ENCODE results near the gene TENM3. TPM values are rescaled to one million over a fixed set of nuclear protein-coding genes. Genes with fewer than 3 reads are reported as not detected.

TENM3 gene
- polyA plus RNA-seq, 1 of the 3 experiments (the other 2 are of a cell fraction): 10.4 TPM

GRCh38 chr4:182202650-182203049 is 40.6 kb upstream of the TENM3 start:
- Histone ChIP-seq H3K9me3 (no peaks in the 10 kb centered on the region), H3F3A (replicated peaks; ENCODE audit: insufficient read depth) (no peaks in the 10 kb centered on the region), H3K27ac (ENCODE audit: low read depth in 2 of 2, low read length in 1 of 2) (no peak overlapping the region), H3K9me2 (no peaks in the 10 kb centered on the region), H3K9ac (no peak overlapping the region), H3K4me2 (no peak overlapping the region), H3K27me3 (ENCODE audit: insufficient read depth) (no peaks in the 10 kb centered on the region), H3K4me1 (ENCODE audit: control insufficient read depth in 1 of 2, insufficient read depth in 2 of 2, low read depth in 1 of 2, low read length in 1 of 2) (0 out of 4 replicates have a peak, but pooled peaks cover 0 to 3% of the 10 kb centered on the region in 2 experiments), H3K79me2 (ENCODE audit: insufficient read depth) (no peaks in the 10 kb centered on the region), H4K20me1 (ENCODE audit: insufficient read depth) (no peaks in the 10 kb centered on the region), H3K36me3 (replicated peaks in 1 of 2; ENCODE audit: control insufficient read depth in 1 of 2, insufficient read depth in 2 of 2, low read length in 1 of 2) (no peaks in the 10 kb centered on the region), H3K4me3 (ENCODE audit: low read depth in 2 of 2, low read length in 1 of 2) (no peak overlapping the region), H2AFZ (ENCODE audit: low read depth) (no peak overlapping the region)
- no peak for DNase-seq
- TF ChIP-seq EZH2phosphoT487 (IDR thresholded peaks at IDR 0.05; ENCODE audit: borderline replicate concordance, low read depth) (no peak), FOXM1 (IDR thresholded peaks at IDR 0.05; ENCODE audit: low read depth) (no peak), NFIC (IDR thresholded peaks at IDR 0.05; ENCODE audit: borderline replicate concordance) (no peak), YY1 (IDR thresholded peaks at IDR 0.05; ENCODE audit: low read depth) (no peak)
- CTCF ChIA-PET: no interaction called here
- 95% methylated on average over 5 of the region's 8 CpGs for WGBS (ENCODE audit: low lambda C conversion rate)
- POLR2A ChIA-PET: no interaction called here

GRCh38 chr4:182203872-182204411 is 39.3 kb upstream of the TENM3 start:
- Histone ChIP-seq H3F3A (replicated peaks; ENCODE audit: insufficient read depth) (no peaks in the 10 kb centered on the region), H3K9ac (no peak overlapping the region), H3K9me3 (no peaks in the 10 kb centered on the region), H3K27ac (ENCODE audit: low read depth in 2 of 2, low read length in 1 of 2) (no peak overlapping the region), H2AFZ (ENCODE audit: low read depth) (no peak overlapping the region), H4K20me1 (ENCODE audit: insufficient read depth) (no peaks in the 10 kb centered on the region), H3K4me2 (no peak overlapping the region), H3K27me3 (ENCODE audit: insufficient read depth) (no peaks in the 10 kb centered on the region), H3K4me1 (ENCODE audit: control insufficient read depth in 1 of 2, insufficient read depth in 2 of 2, low read depth in 1 of 2, low read length in 1 of 2) (0 out of 4 replicates have a peak, but pooled peaks cover 0 to 3% of the 10 kb centered on the region in 2 experiments), H3K9me2 (no peaks in the 10 kb centered on the region), H3K4me3 (ENCODE audit: low read depth in 2 of 2, low read length in 1 of 2) (no peak overlapping the region), H3K79me2 (ENCODE audit: insufficient read depth) (no peaks in the 10 kb centered on the region), H3K36me3 (replicated peaks in 1 of 2; ENCODE audit: control insufficient read depth in 1 of 2, insufficient read depth in 2 of 2, low read length in 1 of 2) (no peaks in the 10 kb centered on the region)
- POLR2A ChIA-PET: no interaction called here
- CTCF ChIA-PET: no interaction called here
- DNase-seq: no peak
- WGBS (ENCODE audit: low lambda C conversion rate): 82% methylated on average over 8 of the region's 8 CpGs
- no peak for TF ChIP-seq CHD2 (IDR thresholded peaks at IDR 0.05; ENCODE audit: low read length, partially characterized antibody)
- TF ChIP-seq, protein P1, sequence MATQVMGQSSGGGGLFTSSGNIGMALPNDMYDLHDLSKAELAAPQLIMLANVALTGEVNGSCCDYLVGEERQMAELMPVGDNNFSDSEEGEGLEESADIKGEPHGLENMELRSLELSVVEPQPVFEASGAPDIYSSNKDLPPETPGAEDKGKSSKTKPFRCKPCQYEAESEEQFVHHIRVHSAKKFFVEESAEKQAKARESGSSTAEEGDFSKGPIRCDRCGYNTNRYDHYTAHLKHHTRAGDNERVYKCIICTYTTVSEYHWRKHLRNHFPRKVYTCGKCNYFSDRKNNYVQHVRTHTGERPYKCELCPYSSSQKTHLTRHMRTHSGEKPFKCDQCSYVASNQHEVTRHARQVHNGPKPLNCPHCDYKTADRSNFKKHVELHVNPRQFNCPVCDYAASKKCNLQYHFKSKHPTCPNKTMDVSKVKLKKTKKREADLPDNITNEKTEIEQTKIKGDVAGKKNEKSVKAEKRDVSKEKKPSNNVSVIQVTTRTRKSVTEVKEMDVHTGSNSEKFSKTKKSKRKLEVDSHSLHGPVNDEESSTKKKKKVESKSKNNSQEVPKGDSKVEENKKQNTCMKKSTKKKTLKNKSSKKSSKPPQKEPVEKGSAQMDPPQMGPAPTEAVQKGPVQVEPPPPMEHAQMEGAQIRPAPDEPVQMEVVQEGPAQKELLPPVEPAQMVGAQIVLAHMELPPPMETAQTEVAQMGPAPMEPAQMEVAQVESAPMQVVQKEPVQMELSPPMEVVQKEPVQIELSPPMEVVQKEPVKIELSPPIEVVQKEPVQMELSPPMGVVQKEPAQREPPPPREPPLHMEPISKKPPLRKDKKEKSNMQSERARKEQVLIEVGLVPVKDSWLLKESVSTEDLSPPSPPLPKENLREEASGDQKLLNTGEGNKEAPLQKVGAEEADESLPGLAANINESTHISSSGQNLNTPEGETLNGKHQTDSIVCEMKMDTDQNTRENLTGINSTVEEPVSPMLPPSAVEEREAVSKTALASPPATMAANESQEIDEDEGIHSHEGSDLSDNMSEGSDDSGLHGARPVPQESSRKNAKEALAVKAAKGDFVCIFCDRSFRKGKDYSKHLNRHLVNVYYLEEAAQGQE (IDR thresholded peaks at IDR 0.05; ENCODE audit: low read depth, low read length): no peak
- TF ChIP-seq YY1 (IDR thresholded peaks at IDR 0.05; ENCODE audit: low read depth): no peak
- TF ChIP-seq FOXJ3 (CRISPR knock-in tag; IDR thresholded peaks at IDR 0.05): no peak
- TF ChIP-seq, protein P2, sequence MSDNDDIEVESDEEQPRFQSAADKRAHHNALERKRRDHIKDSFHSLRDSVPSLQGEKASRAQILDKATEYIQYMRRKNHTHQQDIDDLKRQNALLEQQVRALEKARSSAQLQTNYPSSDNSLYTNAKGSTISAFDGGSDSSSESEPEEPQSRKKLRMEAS (IDR thresholded peaks at IDR 0.05; ENCODE audit: low read depth): no peak
- TF ChIP-seq USF1 (IDR thresholded peaks at IDR 0.05; ENCODE audit: borderline replicate concordance, low read depth): no peak
- TF ChIP-seq FOXM1 (IDR thresholded peaks at IDR 0.05; ENCODE audit: low read depth): no peak
- no peak for TF ChIP-seq RAD21 (IDR thresholded peaks at IDR 0.05; ENCODE audit: low read length)
- TF ChIP-seq RXRA (IDR thresholded peaks at IDR 0.05; ENCODE audit: borderline replicate concordance, low read depth): no peak
- no peak for TF ChIP-seq SMC3 (IDR thresholded peaks at IDR 0.05; ENCODE audit: low read depth, low read length)
- no peak for TF ChIP-seq TAF1 (IDR thresholded peaks at IDR 0.05; ENCODE audit: borderline replicate concordance, low read depth, low read length)
